Measurements from ENCODE around the gene KCNMA1.

- TF ChIP-seq CTCF (conservative IDR thresholded peaks at IDR 0.05): no peak
- no peak for TF ChIP-seq EZH2 (IDR thresholded peaks at IDR 0.05; ENCODE audit: low read depth)
Observed at GRCh38 chr10:77289027-77289501, 348.5 kb downstream of the KCNMA1 start.

Data from PC-9 (cell line).